Thoracic aorta (tissue), 2 donors: ENCODE measurements around the gene BCR. TPM values are rescaled to one million over a fixed set of nuclear protein-coding genes. Genes with fewer than 3 reads are reported as not detected.

Experiments used
- ATAC-seq: fragments of 150-250 bp; one replicate; pipeline ENCODE4 v1.8.0; 2017; ENCODE audit warnings: low read depth; ENCODE audit not compliant: insufficient number of reproducible peaks, low FRiP score
- DNase-seq: peaks from one replicate; pipeline ENCODE4 v3.0.0-alpha.2; 2020; ENCODE audit warnings: low spot score
- H3K27ac ChIP-seq, 2 donors: fragments of 200-600 bp; sonication (generic); 1 replicate in 1 of 2; 2 replicates in 1 of 2; pipeline ENCODE4 v1.5.1; 2016; ENCODE audit warnings: mild to moderate bottlenecking in 2 of 2, moderate library complexity in 2 of 2
- H3K27me3 ChIP-seq: fragments of 200-600 bp; sonication (generic); replicated peaks from 2 replicates; pipeline ENCODE4 v1.6.0; 2016; ENCODE audit warnings: mild to moderate bottlenecking; ENCODE audit not compliant: insufficient read depth
- H3K36me3 ChIP-seq: fragments of 200-600 bp; sonication (generic); one replicate; pipeline ENCODE4 v1.5.1; 2016
- H3K4me1 ChIP-seq, 2 donors: fragments of 200-600 bp; sonication (generic); 1 replicate in 1 of 2; 2 replicates in 1 of 2; pipeline versions ENCODE4 v1.5.1 to v1.6.0; 2016; ENCODE audit warnings: low read depth in 2 of 2, mild to moderate bottlenecking in 1 of 2; ENCODE audit not compliant: control insufficient read depth in 1 of 2
- H3K4me3 ChIP-seq: fragments of 200-600 bp; sonication (generic); 2 replicates; pipeline ENCODE4 v1.5.1; 2016; ENCODE audit warnings: mild to moderate bottlenecking
- H3K9me3 ChIP-seq: fragments of 200-600 bp; sonication (generic); 2 replicates; pipeline ENCODE4 v1.5.1; 2016
- total RNA-seq, 2 donors: library from RNA; depleted of rRNA; stranded (reverse); fragments of >200 nt; gene quantifications; one replicate each; pipeline versions ENCODE4 v1.1.0 to v1.2.3, GENCODE V29; 2016
- TF ChIP-seq, protein P1 (sequence below): fragments of 200-600 bp; sonication (generic); IDR thresholded peaks from one replicate; pipeline ENCODE4 v1.5.1; 2019; ENCODE audit warnings: antibody characterized with exemption

Gene BCR
- total RNA-seq, 2 donors from 2014 or later: 73.2 to 232 TPM

DNA sequence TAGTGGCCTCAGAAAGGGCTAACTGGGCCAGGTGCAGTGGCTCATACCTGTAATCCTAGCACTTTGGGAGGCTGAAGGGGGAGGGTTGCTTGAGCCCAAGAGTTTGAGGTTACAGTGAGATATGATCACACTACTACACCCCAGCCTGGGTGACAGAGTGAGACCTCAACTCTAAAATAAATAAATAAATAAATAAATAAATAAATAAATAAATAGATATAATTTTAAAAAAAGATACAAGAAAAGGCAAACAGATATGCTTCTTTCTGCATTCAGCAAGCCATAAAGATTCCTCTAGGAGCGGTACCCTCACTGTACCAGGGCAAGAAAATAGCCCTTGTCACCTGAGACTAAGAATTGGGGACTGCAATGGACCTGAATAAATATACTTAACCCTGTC is 37.2 kb upstream of the BCR start:
- TF ChIP-seq, protein P1, sequence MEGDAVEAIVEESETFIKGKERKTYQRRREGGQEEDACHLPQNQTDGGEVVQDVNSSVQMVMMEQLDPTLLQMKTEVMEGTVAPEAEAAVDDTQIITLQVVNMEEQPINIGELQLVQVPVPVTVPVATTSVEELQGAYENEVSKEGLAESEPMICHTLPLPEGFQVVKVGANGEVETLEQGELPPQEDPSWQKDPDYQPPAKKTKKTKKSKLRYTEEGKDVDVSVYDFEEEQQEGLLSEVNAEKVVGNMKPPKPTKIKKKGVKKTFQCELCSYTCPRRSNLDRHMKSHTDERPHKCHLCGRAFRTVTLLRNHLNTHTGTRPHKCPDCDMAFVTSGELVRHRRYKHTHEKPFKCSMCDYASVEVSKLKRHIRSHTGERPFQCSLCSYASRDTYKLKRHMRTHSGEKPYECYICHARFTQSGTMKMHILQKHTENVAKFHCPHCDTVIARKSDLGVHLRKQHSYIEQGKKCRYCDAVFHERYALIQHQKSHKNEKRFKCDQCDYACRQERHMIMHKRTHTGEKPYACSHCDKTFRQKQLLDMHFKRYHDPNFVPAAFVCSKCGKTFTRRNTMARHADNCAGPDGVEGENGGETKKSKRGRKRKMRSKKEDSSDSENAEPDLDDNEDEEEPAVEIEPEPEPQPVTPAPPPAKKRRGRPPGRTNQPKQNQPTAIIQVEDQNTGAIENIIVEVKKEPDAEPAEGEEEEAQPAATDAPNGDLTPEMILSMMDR: no peak
- Histone ChIP-seq H3K36me3 (no peaks in the 10 kb centered on the region), H3K9me3 (no peaks in the 10 kb centered on the region), H3K4me3 (no peak overlapping the region), H3K4me1 (peaks cover 12 to 46% of the 10 kb centered on the region in 2 donors), H3K27ac (no peak overlapping the region), H3K27me3 (no peaks in the 10 kb centered on the region)
- ATAC-seq (no peak), DNase-seq (no peak)

DNA sequence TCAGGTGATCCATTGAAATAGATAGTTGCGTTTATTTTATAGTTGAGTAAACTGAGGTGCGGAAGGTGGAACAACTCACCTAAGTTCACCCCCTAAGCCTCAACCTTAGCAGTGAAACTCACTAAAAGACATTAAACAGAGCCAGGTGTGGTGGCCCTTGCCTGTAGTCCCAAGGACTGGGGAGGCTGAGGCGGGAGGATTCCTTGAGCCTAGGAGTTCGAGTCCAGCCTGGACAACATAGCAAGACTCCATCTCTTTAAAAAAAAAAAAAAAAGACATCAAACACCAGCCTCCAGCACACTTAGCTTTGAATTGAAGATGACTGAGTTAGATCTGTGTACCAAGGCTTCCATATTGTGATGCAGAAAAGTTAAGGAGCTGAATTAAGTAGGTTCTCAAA is 35.9 kb upstream of the BCR start:
- DNase-seq (no peak), ATAC-seq (no peak)
- peak overlapping the region; percentile 66 for H3K4me3 ChIP-seq
- H3K4me1 ChIP-seq: peaks cover 10 to 50% of the 10 kb centered on the region in 2 donors
- H3K27ac ChIP-seq: no peak overlapping the region
- H3K36me3 ChIP-seq: no peaks in the 10 kb centered on the region
- TF ChIP-seq, protein P1: no peak
- H3K9me3 ChIP-seq: no peaks in the 10 kb centered on the region
- H3K27me3 ChIP-seq: no peaks in the 10 kb centered on the region

DNA sequence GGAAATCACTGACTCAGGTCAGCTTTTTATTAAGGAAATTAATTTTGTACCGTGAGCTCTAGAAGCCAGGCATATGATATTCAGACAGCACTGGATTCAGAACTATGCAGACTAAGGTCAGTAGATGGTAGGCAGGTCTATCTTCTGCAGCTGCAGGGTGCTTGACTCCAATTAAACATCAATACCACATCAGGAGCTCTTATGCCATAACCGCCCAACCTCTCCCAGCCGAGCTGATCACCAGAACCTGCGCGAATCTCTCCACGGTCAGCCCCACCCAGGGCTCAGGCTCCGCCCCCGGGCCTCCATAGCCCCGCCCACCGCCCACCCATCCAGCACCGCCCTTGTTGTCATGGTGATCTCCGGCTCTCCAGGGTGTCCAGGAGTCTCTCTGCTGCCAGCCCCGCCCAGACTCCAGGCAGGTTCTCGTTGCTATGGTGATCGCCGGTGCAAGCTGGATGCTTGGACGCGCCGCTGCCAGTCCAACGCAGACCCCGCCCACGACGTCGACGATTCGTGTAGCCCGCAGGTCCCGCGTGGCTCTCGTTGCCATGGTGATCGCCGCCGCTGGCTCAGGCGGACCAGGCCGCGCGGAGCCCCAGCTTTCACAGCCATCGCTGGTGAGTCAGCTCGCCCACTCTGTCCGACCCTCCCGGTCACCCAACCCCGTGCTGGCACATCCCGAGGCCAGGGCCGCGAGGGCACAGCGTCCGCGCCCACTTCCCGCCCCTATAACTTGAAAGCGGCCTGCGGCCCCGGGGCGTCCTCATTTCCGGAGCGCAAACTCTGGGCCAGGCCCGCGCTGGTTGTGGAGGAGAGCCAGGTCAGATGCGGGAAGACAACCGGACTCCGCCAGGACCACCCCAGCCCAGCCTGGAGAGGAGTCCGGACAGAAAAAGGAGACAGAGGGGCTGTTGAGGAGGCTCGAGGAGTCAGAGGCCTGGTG is 35.1 kb upstream of the BCR start, which contains the start of gene RAB36:
TSS of gene RAB36 (plus strand) at position 546 of the 946 bp plus-strand sequence. CDS start 1,140 bp downstream, outside the sequence.
- peak; percentile 75 for ATAC-seq
- Histone ChIP-seq H3K9me3 (no peaks in the 10 kb centered on the region), H3K36me3 (no peaks in the 10 kb centered on the region), H3K27ac (peak within 1 kb of the TSS; percentile 52 to 54), H3K4me1 (peaks cover 10 to 50% of the 10 kb centered on the region in 2 donors), H3K4me3 (peak within 1 kb of the TSS; percentile 66), H3K27me3 (no peaks in the 10 kb centered on the region)
- peak; percentile 99 for DNase-seq
- TF ChIP-seq, protein P1: no peak

DNA sequence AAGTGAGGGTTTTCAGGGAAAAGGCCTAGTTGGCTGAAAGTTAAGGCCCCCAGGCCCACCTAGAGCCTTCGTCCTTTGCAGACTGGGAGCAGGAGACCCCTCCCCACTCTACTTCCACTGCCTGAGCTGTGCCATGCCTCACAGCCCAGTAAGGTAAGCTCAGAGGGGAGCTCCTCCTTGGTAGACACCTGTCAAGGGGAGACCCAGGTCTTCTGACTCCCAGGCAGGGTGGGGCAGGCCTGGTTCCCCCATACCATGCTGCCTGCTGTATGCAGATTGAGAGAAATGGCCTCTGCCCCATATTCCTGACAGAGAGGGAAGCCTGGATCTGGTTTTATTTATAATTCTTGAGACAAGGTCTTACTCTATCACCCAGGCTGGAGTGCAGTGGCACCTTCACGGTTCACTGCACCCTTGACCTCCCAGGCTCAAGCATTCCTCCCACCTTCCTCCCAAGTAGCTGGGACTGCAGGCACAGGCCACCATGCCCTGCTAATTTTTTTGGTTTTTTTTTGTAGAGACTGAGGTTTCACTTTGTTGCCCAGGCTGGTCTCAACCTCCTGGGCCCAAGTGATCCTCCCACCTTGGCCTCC is 34.3 kb upstream of the BCR start:
- ATAC-seq: no peak
- H3K27me3 ChIP-seq: no peaks in the 10 kb centered on the region
- peak overlapping the region; percentile 66 for H3K4me3 ChIP-seq
- DNase-seq: no peak
- H3K4me1 ChIP-seq: peaks cover 10 to 50% of the 10 kb centered on the region in 2 donors
- H3K36me3 ChIP-seq: no peaks in the 10 kb centered on the region
- H3K9me3 ChIP-seq: no peaks in the 10 kb centered on the region
- TF ChIP-seq, protein P1: no peak
- peak overlapping the region; percentile 52 to 54 for H3K27ac ChIP-seq
